ENCODE measurements around the gene COMMD1. TPM values are rescaled to one million over a fixed set of nuclear protein-coding genes. Genes with fewer than 3 reads are reported as not detected.

Gene COMMD1
- total RNA-seq, 1 donor from 2014 or later = 33.0 TPM

GRCh38 chr2:62099050-62099449, 193.6 kb downstream of the COMMD1 start:
- H3K4me1 Mint-ChIP-seq (ENCODE audit: low read depth) = peaks cover 14% of the 10 kb centered on the region
- no peaks in the 10 kb centered on the region for H3K9me3 Mint-ChIP-seq (ENCODE audit: low read depth)
- TF ChIP-seq CTCF (IDR thresholded peaks at IDR 0.05; ENCODE audit: unreplicated experiment) = no peak
- H3K27me3 Mint-ChIP-seq = no peaks in the 10 kb centered on the region
- DNase-seq (ENCODE audit: low spot score, unreplicated experiment) = no peak
- H3K36me3 Mint-ChIP-seq (ENCODE audit: insufficient read depth) = no peaks in the 10 kb centered on the region
- H3K4me3 Mint-ChIP-seq (ENCODE audit: low read depth) = no peak overlapping the region
- H3K27ac Mint-ChIP-seq = no peak overlapping the region

GRCh38 chr2:62099523-62100175, 194.2 kb downstream of the COMMD1 start:
- Mint-ChIP-seq H3K4me3 (ENCODE audit: low read depth) (no peak overlapping the region), H3K9me3 (ENCODE audit: low read depth) (no peaks in the 10 kb centered on the region), H3K4me1 (ENCODE audit: low read depth) (peaks cover 14% of the 10 kb centered on the region), H3K27me3 (no peaks in the 10 kb centered on the region), H3K27ac (peak overlapping the region; percentile 73), H3K36me3 (ENCODE audit: insufficient read depth) (no peaks in the 10 kb centered on the region)
- no peak for TF ChIP-seq CTCF (IDR thresholded peaks at IDR 0.05; ENCODE audit: unreplicated experiment)
- no peak for DNase-seq (ENCODE audit: low spot score, unreplicated experiment)

GRCh38 chr2:62101886-62102285, 196.4 kb downstream of the COMMD1 start:
- TF ChIP-seq CTCF (IDR thresholded peaks at IDR 0.05; ENCODE audit: unreplicated experiment) = no peak
- Mint-ChIP-seq H3K4me3 (ENCODE audit: low read depth) (no peak overlapping the region), H3K27ac (no peak overlapping the region), H3K4me1 (ENCODE audit: low read depth) (peaks cover 14% of the 10 kb centered on the region), H3K27me3 (no peaks in the 10 kb centered on the region), H3K36me3 (ENCODE audit: insufficient read depth) (no peaks in the 10 kb centered on the region), H3K9me3 (ENCODE audit: low read depth) (no peaks in the 10 kb centered on the region)
- no peak for DNase-seq (ENCODE audit: low spot score, unreplicated experiment)

- no peak overlapping the region for H3K4me3 Mint-ChIP-seq (ENCODE audit: low read depth)
- DNase-seq (ENCODE audit: low spot score, unreplicated experiment) = no peak
- H3K27ac Mint-ChIP-seq = no peak overlapping the region
- H3K36me3 Mint-ChIP-seq (ENCODE audit: insufficient read depth) = no peaks in the 10 kb centered on the region
- peaks cover 14% of the 10 kb centered on the region for H3K4me1 Mint-ChIP-seq (ENCODE audit: low read depth)
- H3K9me3 Mint-ChIP-seq (ENCODE audit: low read depth) = no peaks in the 10 kb centered on the region
- H3K27me3 Mint-ChIP-seq = no peaks in the 10 kb centered on the region
- TF ChIP-seq CTCF (IDR thresholded peaks at IDR 0.05; ENCODE audit: unreplicated experiment) = no peak
These were observed 197.0 kb downstream of the COMMD1 start for GRCh38 chr2:62102402-62102920.

GRCh38 chr2:62109554-62109953, 204.1 kb downstream of the COMMD1 start:
- H3K4me3 Mint-ChIP-seq (ENCODE audit: low read depth) = no peak overlapping the region
- no peaks in the 10 kb centered on the region for H3K9me3 Mint-ChIP-seq (ENCODE audit: low read depth)
- H3K27ac Mint-ChIP-seq = no peak overlapping the region

More at GRCh38 chr2:62109554-62109953, 204.1 kb downstream of the COMMD1 start:
- Mint-ChIP-seq H3K4me1 (ENCODE audit: low read depth) (peaks cover 10% of the 10 kb centered on the region), H3K27me3 (no peaks in the 10 kb centered on the region), H3K36me3 (ENCODE audit: insufficient read depth) (no peaks in the 10 kb centered on the region)
- DNase-seq (ENCODE audit: low spot score, unreplicated experiment) = no peak
- no peak for TF ChIP-seq CTCF (IDR thresholded peaks at IDR 0.05; ENCODE audit: unreplicated experiment)
